Measurements from ENCODE around the gene OR51D1.

DNA sequence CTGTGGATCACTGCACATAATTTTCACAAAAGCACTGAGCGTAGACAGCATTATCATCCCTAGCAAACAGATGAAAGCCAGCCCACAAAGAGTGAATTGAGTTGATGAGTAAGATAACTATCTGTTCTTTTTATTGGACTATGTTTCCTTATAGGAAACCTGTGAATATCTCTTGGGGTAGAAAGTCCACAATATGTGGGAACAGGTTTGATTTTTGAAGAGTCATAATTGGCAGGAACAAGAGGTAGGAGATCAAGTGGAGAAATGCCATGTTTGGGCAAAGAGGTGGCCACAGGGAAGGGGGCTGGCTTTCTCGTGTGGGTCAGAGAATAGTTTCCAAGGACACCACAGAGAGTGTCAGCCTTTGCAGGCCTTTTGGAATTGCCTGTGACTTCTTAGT is 36.5 kb downstream of the OR51D1 start:
- no peak for TF ChIP-seq CTCF (IDR thresholded peaks at IDR 0.05 in 4 of 5, conservative IDR thresholded peaks at IDR 0.05 in 1 of 5)
- TF ChIP-seq POLR2A (IDR thresholded peaks at IDR 0.05) = no peak
